ENCODE measurements around the gene SRXN1.

The SRXN1 gene

GRCh38 chr20:634148-634925 lies 18.7 kb downstream of the SRXN1 start:
- DNase-seq = no peak

GRCh38 chr20:631101-631500 lies 21.9 kb downstream of the SRXN1 start:
- no peak for DNase-seq

- DNase-seq = no peak
These were observed 26.4 kb downstream of the SRXN1 start for GRCh38 chr20:626579-626978.

GRCh38 chr20:625360-625932 lies 27.6 kb downstream of the SRXN1 start:
- DNase-seq = no peak

- DNase-seq = no peak
These were observed 29.3 kb downstream of the SRXN1 start for GRCh38 chr20:623704-624103.

GRCh38 chr20:623021-623420 lies 30.0 kb downstream of the SRXN1 start:
- DNase-seq = no peak

GRCh38 chr20:622161-622560 lies 30.8 kb downstream of the SRXN1 start:
- DNase-seq = no peak

- DNase-seq = no peak
These were observed 31.8 kb downstream of the SRXN1 start for GRCh38 chr20:621125-621756.

- DNase-seq = no peak
These were observed 32.8 kb downstream of the SRXN1 start for GRCh38 chr20:620246-620645.

- no peak for DNase-seq
These were observed 34.0 kb downstream of the SRXN1 start for GRCh38 chr20:618980-619379.

GRCh38 chr20:617934-618690 lies 34.9 kb downstream of the SRXN1 start:
- DNase-seq = no peak

- DNase-seq = no peak
These were observed 37.5 kb downstream of the SRXN1 start for GRCh38 chr20:615514-615913.

- DNase-seq = no peak
These were observed 41.2 kb downstream of the SRXN1 start for GRCh38 chr20:611843-612185.

- DNase-seq = no peak
These were observed 41.8 kb downstream of the SRXN1 start for GRCh38 chr20:611047-611842.

GRCh38 chr20:610130-611046 lies 42.6 kb downstream of the SRXN1 start, which contains the start of gene TCF15:
TCF15 (minus strand) TSS chr20:610309; CDS start chr20:610237, 72 bp downstream.
- DNase-seq = no peak

GRCh38 chr20:609371-609964 lies 43.5 kb downstream of the SRXN1 start:
- DNase-seq = no peak

GRCh38 chr20:608970-609369 lies 44.0 kb downstream of the SRXN1 start:
- no peak for DNase-seq

GRCh38 chr20:607476-607875 lies 45.5 kb downstream of the SRXN1 start:
- DNase-seq = no peak

- no peak for DNase-seq
These were observed 47.8 kb downstream of the SRXN1 start for GRCh38 chr20:605237-605636.

- no peak for DNase-seq
These were observed 49.8 kb downstream of the SRXN1 start for GRCh38 chr20:603116-603640.

Measured in NCI-H774 (cell line).